ENCODE results near the gene FAM78B.

The FAM78B gene

GRCh38 chr1:166164995-166165660 lies 1.7 kb downstream of the FAM78B start:
- DNase-seq (ENCODE audit: low spot score): no peak

- no peak for DNase-seq (ENCODE audit: low spot score)
These were observed 2.2 kb downstream of the FAM78B start for GRCh38 chr1:166164646-166164994.

GRCh38 chr1:166159656-166160055 lies 7.1 kb downstream of the FAM78B start:
- no peak for DNase-seq (ENCODE audit: low spot score)

- no peak for DNase-seq (ENCODE audit: low spot score)
These were observed 10.1 kb downstream of the FAM78B start for GRCh38 chr1:166156674-166157073.

- no peak for DNase-seq (ENCODE audit: low spot score)
These were observed 11.7 kb downstream of the FAM78B start for GRCh38 chr1:166155108-166155507.

GRCh38 chr1:166153525-166154314 lies 13.1 kb downstream of the FAM78B start:
- no peak for DNase-seq (ENCODE audit: low spot score)

GRCh38 chr1:166152978-166153377 lies 13.8 kb downstream of the FAM78B start:
- DNase-seq (ENCODE audit: low spot score): no peak

GRCh38 chr1:166151804-166152203 lies 15.0 kb downstream of the FAM78B start:
- no peak for DNase-seq (ENCODE audit: low spot score)

- no peak for DNase-seq (ENCODE audit: low spot score)
These were observed 21.3 kb downstream of the FAM78B start for GRCh38 chr1:166145499-166145898.

- DNase-seq (ENCODE audit: low spot score): no peak
These were observed 24.8 kb downstream of the FAM78B start for GRCh38 chr1:166141969-166142368.

- DNase-seq (ENCODE audit: low spot score): no peak
These were observed 26.6 kb downstream of the FAM78B start for GRCh38 chr1:166140251-166140650.

GRCh38 chr1:166139735-166140134 lies 27.1 kb downstream of the FAM78B start:
- DNase-seq (ENCODE audit: low spot score): no peak

- DNase-seq (ENCODE audit: low spot score): no peak
These were observed 30.0 kb downstream of the FAM78B start for GRCh38 chr1:166136699-166137401.

GRCh38 chr1:166136222-166136621 lies 30.6 kb downstream of the FAM78B start:
- DNase-seq (ENCODE audit: low spot score): no peak

GRCh38 chr1:166133857-166134256 lies 32.9 kb downstream of the FAM78B start:
- DNase-seq (ENCODE audit: low spot score): no peak

- no peak for DNase-seq (ENCODE audit: low spot score)
These were observed 33.4 kb downstream of the FAM78B start for GRCh38 chr1:166133276-166133841.

GRCh38 chr1:166132496-166132895 lies 34.3 kb downstream of the FAM78B start:
- DNase-seq (ENCODE audit: low spot score): no peak

- DNase-seq (ENCODE audit: low spot score): no peak
These were observed 37.8 kb downstream of the FAM78B start for GRCh38 chr1:166129006-166129405.

GRCh38 chr1:166128195-166128594 lies 38.6 kb downstream of the FAM78B start:
- DNase-seq (ENCODE audit: low spot score): no peak

- DNase-seq (ENCODE audit: low spot score): no peak
These were observed 39.8 kb downstream of the FAM78B start for GRCh38 chr1:166127003-166127402.

GRCh38 chr1:166122873-166123466 lies 43.8 kb downstream of the FAM78B start:
- DNase-seq (ENCODE audit: low spot score): no peak

GRCh38 chr1:166121010-166121409 lies 45.8 kb downstream of the FAM78B start:
- DNase-seq (ENCODE audit: low spot score): no peak

Measured in hematopoietic multipotent progenitor cell treated with erythropoietin and hydrocortisone succinate and interleukin-3 and kit ligand, for 17 days (in vitro differentiated cells).